SIG-M5 treated with dmso at 0.1 percent for 504 hours (cell line): Measurements from ENCODE around the gene SLC35E3.

Source experiments
- DNase-seq: peaks from one replicate; lab custom pipeline; 2025; ENCODE audit not compliant: unreplicated experiment; lab: John Stamatoyannopoulos, UW

The SLC35E3 gene

GRCh38 chr12:68769941-68770340 is 24.0 kb downstream of the SLC35E3 start:
- no peak for DNase-seq

GRCh38 chr12:68771223-68771925 is 25.4 kb downstream of the SLC35E3 start:
- no peak for DNase-seq

GRCh38 chr12:68772714-68773113 is 26.7 kb downstream of the SLC35E3 start:
- DNase-seq, result no peak

GRCh38 chr12:68773582-68773981 is 27.6 kb downstream of the SLC35E3 start:
- no peak for DNase-seq

- no peak for DNase-seq
Observed at GRCh38 chr12:68775121-68775630, 29.2 kb downstream of the SLC35E3 start.

GRCh38 chr12:68776976-68777610 is 31.1 kb downstream of the SLC35E3 start:
- no peak for DNase-seq

- DNase-seq, result no peak
Observed at GRCh38 chr12:68779280-68779679, 33.3 kb downstream of the SLC35E3 start.

- DNase-seq, result no peak
Observed at GRCh38 chr12:68780731-68781130, 34.8 kb downstream of the SLC35E3 start.

GRCh38 chr12:68781728-68782127 is 35.8 kb downstream of the SLC35E3 start:
- no peak for DNase-seq

GRCh38 chr12:68784015-68784414 is 38.0 kb downstream of the SLC35E3 start:
- peak; percentile 93 for DNase-seq

- DNase-seq, result no peak
Observed at GRCh38 chr12:68785358-68785757, 39.4 kb downstream of the SLC35E3 start.

- DNase-seq, result no peak
Observed at GRCh38 chr12:68785823-68786222, 39.8 kb downstream of the SLC35E3 start.

GRCh38 chr12:68786929-68787328 is 41.0 kb downstream of the SLC35E3 start:
- peak; percentile 73 for DNase-seq

- no peak for DNase-seq
Observed at GRCh38 chr12:68788554-68789143, 42.7 kb downstream of the SLC35E3 start.

GRCh38 chr12:68789144-68789878 is 43.3 kb downstream of the SLC35E3 start:
- DNase-seq, result no peak

- no peak for DNase-seq
Observed at GRCh38 chr12:68790081-68790951, 44.3 kb downstream of the SLC35E3 start.

GRCh38 chr12:68790952-68791234 is 44.9 kb downstream of the SLC35E3 start:
- DNase-seq, result no peak

- DNase-seq, result no peak
Observed at GRCh38 chr12:68791897-68792481, 46.0 kb downstream of the SLC35E3 start.

GRCh38 chr12:68792952-68793351 is 47.0 kb downstream of the SLC35E3 start:
- peak; percentile 76 for DNase-seq

- DNase-seq, result no peak
Observed at GRCh38 chr12:68793436-68793835, 47.5 kb downstream of the SLC35E3 start.
